ENCODE results near the gene AKR1E2.

GRCh38 chr10:4780782-4781181 lies 45.2 kb upstream of the AKR1E2 start:
- no peak for TF ChIP-seq CTCF (IDR thresholded peaks at IDR 0.05 in 4 of 5, conservative IDR thresholded peaks at IDR 0.05 in 1 of 5)
- TF ChIP-seq POLR2A (IDR thresholded peaks at IDR 0.05): no peak

All from gastrocnemius medialis (tissue), 4 donors.